DMS79 (cell line): ENCODE results near the gene AKT3.
"Not testable (repeated sequence)": the region's sequence is repeated elsewhere in the genome, so short reads cannot be mapped to it uniquely, and the experiment has no call there.

ENCODE experiments used
- DNase-seq: peaks from one replicate; lab custom pipeline; 2025; lab: John Stamatoyannopoulos, UW

Gene AKT3

GRCh38 chr1:243783714-243784113 lies 66.3 kb downstream of the AKT3 start:
- no peak for DNase-seq

- DNase-seq, result not testable (repeated sequence)
These were observed 77.5 kb downstream of the AKT3 start for GRCh38 chr1:243772361-243773050.

DNA sequence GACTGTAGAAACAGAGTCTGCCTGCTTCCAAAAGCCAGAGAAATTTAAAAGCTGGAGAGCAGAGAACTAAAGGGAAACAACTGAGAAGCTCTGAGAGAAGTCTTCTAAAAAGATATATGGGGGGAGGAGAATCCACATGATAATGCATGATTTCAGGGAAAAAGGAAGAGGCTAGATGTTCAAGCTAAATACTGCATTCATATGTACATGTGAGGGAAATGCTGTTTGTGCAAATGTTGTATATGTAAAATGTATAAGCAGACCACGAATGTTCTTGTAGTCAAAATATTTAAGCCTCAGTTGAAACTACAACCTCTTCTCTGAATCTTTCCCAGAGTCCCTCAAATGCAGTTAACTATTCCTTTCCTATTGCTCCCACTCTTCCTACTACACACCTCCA lies 79.2 kb downstream of the AKT3 start:
- DNase-seq, result no peak

DNA sequence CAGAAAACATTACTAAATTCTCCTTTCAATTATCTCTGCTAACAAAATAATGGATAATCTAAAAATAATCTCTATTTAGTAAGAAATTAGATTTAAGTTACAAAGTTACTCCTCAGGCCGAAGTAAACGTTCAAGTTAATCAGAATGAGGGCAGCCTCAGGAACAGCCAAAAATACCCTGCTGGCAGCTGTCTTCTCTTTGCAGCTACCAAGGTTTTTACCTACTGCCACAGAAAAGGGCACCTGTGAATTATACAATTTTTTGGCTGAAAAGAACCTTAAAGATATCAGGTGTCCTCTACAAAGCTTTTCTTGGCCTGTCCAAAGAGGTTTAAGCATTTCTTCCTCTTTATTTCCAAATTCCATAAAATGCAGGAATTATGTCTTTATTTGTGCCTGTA lies 84.4 kb downstream of the AKT3 start:
- DNase-seq, result no peak

GRCh38 chr1:243763806-243764205 lies 86.2 kb downstream of the AKT3 start:
- DNase-seq, result no peak

DNA sequence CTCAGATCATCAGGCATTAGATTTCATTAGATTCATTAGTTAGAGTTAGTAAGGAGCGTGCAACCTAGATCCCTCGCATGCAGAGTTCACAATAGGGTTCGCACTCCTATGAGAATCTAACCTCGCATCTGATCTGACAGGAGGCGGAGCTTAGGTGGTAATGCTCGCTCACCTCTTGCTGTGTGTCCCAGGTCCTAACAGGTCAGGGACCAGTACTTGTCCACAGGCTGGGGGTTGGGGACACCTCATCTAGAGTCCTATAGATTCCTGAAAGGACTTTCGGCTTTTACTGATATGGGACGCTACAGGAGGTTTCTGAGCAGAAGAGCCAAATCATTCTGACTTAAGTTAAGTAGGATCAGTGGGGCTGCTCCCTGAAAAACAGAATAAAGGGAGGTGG lies 91.4 kb downstream of the AKT3 start:
- DNase-seq, result no peak

GRCh38 chr1:243756529-243756928 lies 93.5 kb downstream of the AKT3 start:
- DNase-seq, result no peak

- DNase-seq, result no peak
These were observed 95.7 kb downstream of the AKT3 start for GRCh38 chr1:243754348-243754747.

- no peak for DNase-seq
These were observed 98.5 kb downstream of the AKT3 start for GRCh38 chr1:243751506-243751905.

DNA sequence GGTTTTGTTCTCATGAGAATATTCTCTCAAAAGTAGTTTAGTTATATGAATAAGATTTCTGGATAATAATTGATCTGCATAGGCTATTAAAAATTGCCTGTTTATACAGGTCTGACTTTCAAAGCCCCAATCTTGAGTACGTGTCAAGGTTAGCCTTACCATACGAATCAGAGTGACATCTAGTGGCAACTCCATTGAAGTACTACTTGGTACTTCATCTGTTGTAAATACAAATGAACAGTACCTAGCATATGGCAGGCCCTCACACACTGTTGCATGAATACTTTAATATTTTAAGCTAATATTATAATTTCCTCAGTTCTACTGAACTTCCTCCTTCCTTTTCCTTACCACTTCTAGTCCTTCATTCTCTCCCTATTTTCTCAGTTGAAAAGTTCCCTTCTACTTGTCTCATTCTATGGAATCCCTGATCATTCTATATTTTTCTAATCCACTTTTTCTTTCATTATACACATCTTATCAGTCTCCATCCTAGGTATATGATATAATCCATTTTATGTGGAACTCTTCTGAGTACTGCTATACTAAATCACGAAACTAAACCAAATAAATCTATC lies 101.2 kb downstream of the AKT3 start:
- peak; percentile 2 for DNase-seq

DNA sequence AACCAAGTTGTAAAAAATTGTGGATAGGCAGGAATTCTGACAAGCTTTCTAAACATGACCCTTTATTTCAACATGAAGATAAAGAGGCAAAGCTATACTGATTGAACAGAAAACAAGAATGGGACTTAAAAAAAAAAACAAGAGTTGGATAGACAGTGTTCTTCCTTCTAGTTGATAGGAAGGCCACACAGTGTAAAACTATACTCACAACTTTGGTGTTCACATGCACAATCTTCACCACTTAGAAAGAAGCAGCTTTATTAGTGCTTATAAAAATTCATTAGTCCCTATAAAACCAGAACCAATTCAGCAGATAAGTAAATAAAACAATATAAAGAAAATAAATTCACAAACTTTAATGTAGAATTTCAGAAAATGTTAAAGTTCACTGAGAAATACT lies 101.8 kb downstream of the AKT3 start:
- DNase-seq, result no peak

GRCh38 chr1:243746751-243747150 lies 103.3 kb downstream of the AKT3 start:
- DNase-seq, result no peak

DNA sequence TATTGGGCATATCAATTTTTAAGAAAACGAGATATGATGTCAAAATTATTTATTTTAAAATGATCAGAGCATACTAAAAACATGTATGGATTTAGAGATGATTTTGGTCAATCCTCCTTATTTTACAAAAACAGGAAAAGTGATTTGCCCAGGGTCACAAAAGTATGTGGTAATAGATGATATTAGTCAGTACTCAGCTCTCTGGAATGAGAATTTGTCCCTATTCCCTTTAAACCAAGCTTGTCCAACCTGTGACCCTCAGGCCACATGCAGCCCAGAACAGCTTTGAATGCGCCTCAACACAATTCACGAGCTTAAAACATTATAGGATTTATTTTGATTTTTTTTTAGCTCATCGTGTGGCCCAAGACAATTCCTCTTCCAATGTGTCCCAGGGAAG lies 104.7 kb downstream of the AKT3 start:
- DNase-seq, result no peak

DNA sequence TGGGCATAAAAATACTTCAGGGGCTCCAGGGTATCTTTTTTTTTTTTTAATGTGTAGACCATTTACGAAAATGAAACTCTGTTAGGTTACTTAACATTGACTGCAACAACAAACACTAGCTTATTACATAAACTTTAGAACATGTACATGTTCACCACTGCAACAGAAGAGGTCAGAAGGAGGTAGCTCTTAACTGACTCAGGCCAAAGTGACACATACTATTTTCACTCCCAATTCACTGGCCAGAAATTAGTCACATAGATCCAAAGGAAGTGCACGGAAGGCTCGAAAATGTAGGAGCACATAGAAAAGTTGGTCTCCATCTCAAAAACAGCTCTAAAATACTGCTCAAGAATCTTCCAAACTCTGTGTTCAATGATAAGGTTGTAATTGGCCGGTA lies 107.2 kb downstream of the AKT3 start:
- no peak for DNase-seq

- no peak for DNase-seq
These were observed 109.6 kb downstream of the AKT3 start for GRCh38 chr1:243740255-243740999.

GRCh38 chr1:243739335-243740003 lies 110.6 kb downstream of the AKT3 start:
- DNase-seq, result no peak

DNA sequence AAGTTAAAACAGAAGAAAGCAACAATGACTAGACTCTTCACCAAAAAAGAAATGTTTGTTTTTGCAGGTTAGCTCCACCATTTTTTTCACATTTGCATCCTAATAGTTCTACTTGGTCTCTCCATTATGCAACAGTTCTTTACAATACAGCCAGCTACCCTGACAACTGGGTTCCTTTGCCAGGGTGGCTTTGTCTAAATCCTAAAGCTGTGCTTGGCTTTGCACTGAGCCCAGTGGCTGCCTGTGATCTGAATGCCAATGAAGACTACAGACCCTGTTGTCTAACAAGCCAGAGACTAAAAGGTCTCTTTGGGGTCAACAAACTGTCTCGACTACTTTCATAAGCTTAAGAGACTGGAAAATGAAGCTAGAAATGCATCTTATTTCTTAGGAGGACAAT lies 112.0 kb downstream of the AKT3 start:
- no peak for DNase-seq

DNA sequence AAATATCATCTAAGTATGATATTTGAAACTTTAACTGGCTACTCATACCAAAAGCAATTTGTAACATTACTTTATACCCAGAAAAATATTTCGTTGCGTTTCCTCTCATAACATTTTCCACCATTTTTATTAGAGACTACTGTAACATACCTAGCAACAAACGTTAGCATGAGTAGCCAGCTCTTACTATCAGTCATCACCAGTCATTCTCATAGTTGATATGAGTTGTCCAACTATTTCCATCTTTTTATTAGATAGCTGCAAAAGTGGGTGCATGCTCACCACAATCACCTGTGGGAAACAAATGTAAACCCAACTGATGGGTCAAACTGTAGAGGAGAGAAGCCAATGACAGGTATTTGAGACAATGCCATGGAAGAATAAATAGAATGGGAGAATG lies 114.6 kb downstream of the AKT3 start:
- no peak for DNase-seq

DNA sequence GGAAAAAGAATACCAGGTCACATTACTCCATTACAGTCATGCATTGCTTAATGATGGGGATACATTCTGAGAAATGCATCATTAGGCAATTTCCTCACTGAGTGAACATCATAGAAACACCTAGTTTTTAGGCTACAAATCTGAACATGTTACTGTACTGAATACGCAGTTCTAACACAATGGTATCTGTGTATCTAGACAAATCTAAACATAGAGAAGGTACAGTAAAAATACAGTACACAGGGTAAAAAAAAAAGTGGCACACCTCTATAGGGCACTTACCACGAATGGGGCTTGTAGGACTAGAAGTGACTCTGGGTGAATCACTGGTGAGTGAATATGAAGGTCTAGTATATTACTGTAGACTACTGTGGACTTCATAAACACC lies 115.7 kb downstream of the AKT3 start:
- no peak for DNase-seq

GRCh38 chr1:243733670-243734307 lies 116.3 kb downstream of the AKT3 start:
- no peak for DNase-seq

- DNase-seq, result no peak
These were observed 117.4 kb downstream of the AKT3 start for GRCh38 chr1:243732637-243733036.

DNA sequence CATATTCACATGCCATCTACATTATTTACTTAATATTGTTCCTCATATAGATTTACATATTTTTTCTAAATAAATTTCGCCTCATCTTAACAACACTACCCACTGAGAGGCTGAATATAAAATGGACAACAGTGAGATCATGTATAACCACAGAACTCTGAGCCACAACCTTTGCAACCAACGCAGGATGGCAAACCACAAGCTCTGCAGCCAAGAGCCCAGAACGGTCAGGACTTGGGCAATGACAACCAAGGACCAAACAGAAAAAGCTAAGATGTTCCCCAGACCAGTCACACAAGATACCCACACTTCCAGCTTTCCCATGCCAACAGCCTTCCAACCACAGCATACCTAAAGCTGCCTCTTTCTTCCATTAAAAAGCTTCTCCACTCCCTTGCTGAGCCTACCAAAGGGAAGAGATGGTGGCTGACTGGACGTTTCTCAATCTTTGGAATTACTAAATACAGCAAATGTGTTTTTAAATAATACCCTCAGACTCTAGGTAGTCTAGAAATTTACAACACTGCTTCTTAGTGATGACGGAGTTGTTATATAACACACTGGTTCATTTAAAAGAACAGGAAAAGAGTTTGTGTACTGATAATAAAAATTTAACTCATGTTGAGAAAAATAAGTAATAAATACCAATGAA lies 117.9 kb downstream of the AKT3 start:
- no peak for DNase-seq
